HepG2 (cell line): ENCODE results near the gene SSC4D. TPM values are rescaled to one million over a fixed set of nuclear protein-coding genes. Genes with fewer than 3 reads are reported as not detected.

ENCODE experiments used
- CCDC6 ChIP-seq: sonication (generic); formaldehyde crosslinking; IDR thresholded peaks from 2 replicates; pipeline ENCODE4 v1.8.1; 2022; ENCODE audit warnings: mild to moderate bottlenecking, missing genetic modification reagents, moderate library complexity
- DNMT3B ChIP-seq: conservative IDR thresholded peaks from 2 replicates; pipeline ENCODE4 v1.6.1; 2016; ENCODE audit warnings: missing biosample characterization, control low read depth
- ETV6 ChIP-seq: sonication (generic); formaldehyde crosslinking; conservative IDR thresholded peaks from 2 replicates; pipeline ENCODE4 v1.4.0; 2020; ENCODE audit warnings: missing genetic modification reagents
- KDM3A ChIP-seq: IDR thresholded peaks from 2 replicates; pipeline ENCODE4 v1.6.1; 2018; ENCODE audit warnings: low read depth, missing compliant biosample characterization
- KLF15 ChIP-seq: sonication (generic); formaldehyde crosslinking; IDR thresholded peaks from 2 replicates; pipeline ENCODE4 v1.8.1; 2023; ENCODE audit warnings: borderline replicate concordance, mild to moderate bottlenecking, inconsistent platforms, missing genetic modification reagents, mixed read lengths
- MTF2 ChIP-seq: sonication (generic); formaldehyde crosslinking; IDR thresholded peaks from 2 replicates; pipeline ENCODE4 v1.5.0; 2020; ENCODE audit warnings: missing genetic modification reagents, borderline replicate concordance
- NFATC3 ChIP-seq: sonication (generic); formaldehyde crosslinking; IDR thresholded peaks from 2 replicates; pipeline ENCODE4 v1.5.1; 2020; ENCODE audit warnings: mild to moderate bottlenecking, missing genetic modification reagents
- NFE2L1 ChIP-seq: sonication (generic); formaldehyde crosslinking; IDR thresholded peaks from 2 replicates; pipeline ENCODE4 v1.4.0; 2020; ENCODE audit warnings: missing genetic modification reagents, mild to moderate bottlenecking, borderline replicate concordance
- NFYC ChIP-seq: IDR thresholded peaks from 2 replicates; pipeline ENCODE4 v1.6.1; 2016; ENCODE audit warnings: missing genetic modification reagents, missing compliant biosample characterization
- NONO ChIP-seq, 2 experiments: fragments of 450-650 bp in 1 of 2; sonication (generic) in 1 of 2; formaldehyde crosslinking in 1 of 2; IDR thresholded peaks in 1 of 2; conservative IDR thresholded peaks in 1 of 2; 2 replicates each; pipeline versions ENCODE4 v1.6.1 to v1.8.0; 2017 to 2022; ENCODE audit warnings: mild to moderate bottlenecking in 1 of 2, missing genetic modification reagents in 1 of 2, moderate library complexity in 1 of 2
- PAX8 ChIP-seq: sonication (generic); formaldehyde crosslinking; IDR thresholded peaks from 2 replicates; pipeline ENCODE4 v1.8.0; 2022; ENCODE audit warnings: mild to moderate bottlenecking, missing genetic modification reagents, borderline replicate concordance
- TMF1 ChIP-seq: sonication (generic); formaldehyde crosslinking; IDR thresholded peaks from 2 replicates; pipeline ENCODE4 v1.8.1; 2022; ENCODE audit warnings: low read depth, missing genetic modification reagents
- ZNF12 ChIP-seq: sonication (generic); formaldehyde crosslinking; IDR thresholded peaks from 2 replicates; pipeline ENCODE4 v1.5.0; 2020; ENCODE audit warnings: missing genetic modification reagents
- ZNF143 ChIP-seq: sonication (generic); formaldehyde crosslinking; IDR thresholded peaks from 2 replicates; pipeline ENCODE4 v1.4.0; 2020; ENCODE audit warnings: missing genetic modification reagents
- ZNF441 ChIP-seq: sonication (generic); formaldehyde crosslinking; IDR thresholded peaks from 2 replicates; pipeline ENCODE4 v1.7.0; 2021; ENCODE audit warnings: missing genetic modification reagents, borderline replicate concordance
- ZNF687 ChIP-seq: sonication (generic); formaldehyde crosslinking; IDR thresholded peaks from 2 replicates; pipeline ENCODE4 v1.5.1; 2020; ENCODE audit warnings: mild to moderate bottlenecking, missing genetic modification reagents, moderate library complexity
- ZNF710 ChIP-seq: sonication (generic); formaldehyde crosslinking; IDR thresholded peaks from 2 replicates; pipeline ENCODE4 v1.5.0; 2020; ENCODE audit warnings: mild to moderate bottlenecking, missing genetic modification reagents, borderline replicate concordance
- ZNF761 ChIP-seq: sonication (generic); formaldehyde crosslinking; conservative IDR thresholded peaks from 2 replicates; pipeline ENCODE4 v1.4.0; 2020; ENCODE audit warnings: mild to moderate bottlenecking, missing genetic modification reagents
- ZNF772 ChIP-seq: sonication (generic); formaldehyde crosslinking; IDR thresholded peaks from 2 replicates; pipeline ENCODE4 v1.5.0; 2020; ENCODE audit warnings: mild to moderate bottlenecking, missing genetic modification reagents
- polyA plus RNA-seq, 8 experiments: library from polyadenylated mRNA; depleted of rRNA in 3 of 8; stranded (reverse) in 7 of 8; unstranded in 1 of 8; fragments of >200 nt; fragmentation: Illumina TruSeq in 4 of 8; extraction: Trizol in 4 of 8; gene quantifications; 2 replicates each; pipeline versions ENCODE4 v1.2.1 to v1.2.3, GENCODE V29; 2011 to 2016; ENCODE audit warnings: low read depth in 4 of 8, missing spikeins in 1 of 8, mixed read lengths in 1 of 8; ENCODE audit not compliant: insufficient read depth in 1 of 8
- total RNA-seq, 5 experiments: library from RNA; depleted of rRNA; stranded (reverse); fragments of >200 nt; fragmentation: Illumina TruSeq; extraction: Trizol; gene quantifications; 2 replicates each; pipeline ENCODE4 v1.2.3, GENCODE V29; 2016; ENCODE audit warnings: low read depth in 1 of 5
- TF ChIP-seq, protein P1 (sequence below): sonication (generic); formaldehyde crosslinking; IDR thresholded peaks from 2 replicates; pipeline ENCODE4 v1.8.1; 2022; ENCODE audit warnings: low read depth, mild to moderate bottlenecking, missing genetic modification reagents

Gene SSC4D
- total and polyA plus RNA-seq, 2 of the 13 experiments (the other 11 are each of a cell fraction or from before 2014, with no cell fraction given), result 33.3 to 63.8 TPM

DNA sequence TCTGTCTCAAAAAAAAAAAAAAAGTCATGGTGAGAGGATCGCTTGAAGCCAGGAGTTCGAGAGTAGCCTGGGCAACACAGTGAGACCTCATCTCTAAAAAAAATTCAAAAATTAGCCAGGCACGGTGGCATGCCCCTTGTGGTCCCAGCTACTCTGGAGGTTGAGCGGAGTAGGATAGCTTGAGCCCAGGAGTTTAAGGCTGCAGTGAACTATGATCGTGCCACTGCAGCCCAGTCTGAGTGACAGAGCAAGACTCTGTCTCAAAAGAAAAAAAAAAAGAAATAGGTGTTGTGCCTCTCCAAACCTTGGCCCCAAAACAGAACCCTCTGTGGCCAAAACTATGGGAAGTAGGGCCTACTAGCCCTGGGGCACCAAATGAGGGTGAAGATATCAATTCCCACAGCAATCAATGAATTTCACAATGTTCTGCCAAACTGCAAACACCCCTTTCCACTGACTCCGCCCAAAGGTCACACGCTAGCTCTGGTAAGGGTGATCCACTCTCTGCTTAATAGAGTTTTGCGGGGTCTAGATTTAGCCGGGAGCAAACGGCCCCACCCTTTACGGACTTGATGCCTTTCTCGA is 16.9 kb downstream of the SSC4D start (continued):
- no peak for TF ChIP-seq ZNF687
- TF ChIP-seq NFE2L1 (CRISPR knock-in tag), result no peak
- no peak for TF ChIP-seq NFYC
- TF ChIP-seq MTF2 (CRISPR knock-in tag), result no peak
- no peak for TF ChIP-seq NONO (IDR thresholded peaks at IDR 0.05)
- no peak for TF ChIP-seq NONO (CRISPR knock-in tag; conservative IDR thresholded peaks at IDR 0.05)
- no peak for TF ChIP-seq PAX8 (CRISPR knock-in tag)
- TF ChIP-seq ZNF761 (CRISPR knock-in tag), result no peak; the same call in 1 of the 2 replicates
- TF ChIP-seq CCDC6, result no peak
- no peak for TF ChIP-seq ZNF772 (CRISPR knock-in tag)
- no peak for TF ChIP-seq DNMT3B (CRISPR knock-in tag)
- TF ChIP-seq NFATC3 (CRISPR knock-in tag), result no peak
- no peak for TF ChIP-seq ZNF441 (CRISPR knock-in tag)
- TF ChIP-seq ZNF710 (CRISPR knock-in tag), result no peak
- 0 out of 2 replicates have a peak, but pooled peaks have one; percentile 12 for TF ChIP-seq KLF15 (CRISPR knock-in tag)
- TF ChIP-seq, protein P1, sequence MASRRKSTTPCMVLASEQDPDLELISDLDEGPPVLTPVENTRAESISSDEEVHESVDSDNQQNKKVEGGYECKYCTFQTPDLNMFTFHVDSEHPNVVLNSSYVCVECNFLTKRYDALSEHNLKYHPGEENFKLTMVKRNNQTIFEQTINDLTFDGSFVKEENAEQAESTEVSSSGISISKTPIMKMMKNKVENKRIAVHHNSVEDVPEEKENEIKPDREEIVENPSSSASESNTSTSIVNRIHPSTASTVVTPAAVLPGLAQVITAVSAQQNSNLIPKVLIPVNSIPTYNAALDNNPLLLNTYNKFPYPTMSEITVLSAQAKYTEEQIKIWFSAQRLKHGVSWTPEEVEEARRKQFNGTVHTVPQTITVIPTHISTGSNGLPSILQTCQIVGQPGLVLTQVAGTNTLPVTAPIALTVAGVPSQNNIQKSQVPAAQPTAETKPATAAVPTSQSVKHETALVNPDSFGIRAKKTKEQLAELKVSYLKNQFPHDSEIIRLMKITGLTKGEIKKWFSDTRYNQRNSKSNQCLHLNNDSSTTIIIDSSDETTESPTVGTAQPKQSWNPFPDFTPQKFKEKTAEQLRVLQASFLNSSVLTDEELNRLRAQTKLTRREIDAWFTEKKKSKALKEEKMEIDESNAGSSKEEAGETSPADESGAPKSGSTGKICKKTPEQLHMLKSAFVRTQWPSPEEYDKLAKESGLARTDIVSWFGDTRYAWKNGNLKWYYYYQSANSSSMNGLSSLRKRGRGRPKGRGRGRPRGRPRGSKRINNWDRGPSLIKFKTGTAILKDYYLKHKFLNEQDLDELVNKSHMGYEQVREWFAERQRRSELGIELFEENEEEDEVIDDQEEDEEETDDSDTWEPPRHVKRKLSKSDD (CRISPR knock-in tag), result no peak
- no peak for TF ChIP-seq ZNF143 (CRISPR knock-in tag)
- no peak for TF ChIP-seq ETV6 (CRISPR knock-in tag)
- TF ChIP-seq TMF1 (CRISPR knock-in tag), result no peak
- no peak for TF ChIP-seq KDM3A
- TF ChIP-seq ZNF12 (CRISPR knock-in tag), result no peak
